Neural cell (in vitro differentiated cells): ENCODE data around the gene VMAC.

ENCODE experiments used
- EP300 ChIP-seq: fragments of 450-650 bp; conservative IDR thresholded peaks from 2 replicates; pipeline ENCODE4 v1.6.1; 2014; ENCODE audit warnings: antibody characterized with exemption, mild to moderate bottlenecking, moderate library complexity; ENCODE audit not compliant: poor library complexity, severe bottlenecking
- MXI1 ChIP-seq: fragments of 450-650 bp; conservative IDR thresholded peaks from 2 replicates; pipeline ENCODE4 v1.6.1; 2014; ENCODE audit warnings: antibody characterized with exemption, mild to moderate bottlenecking; ENCODE audit not compliant: poor library complexity, severe bottlenecking
- POLR2AphosphoS5 ChIP-seq: IDR thresholded peaks from 2 replicates; pipeline ENCODE4 v1.6.1; 2012
- TF ChIP-seq, protein P1 (sequence below): fragments of 450-650 bp; IDR thresholded peaks from 2 replicates; pipeline ENCODE4 v1.5.1; 2014; ENCODE audit warnings: antibody characterized with exemption, mild to moderate bottlenecking, moderate library complexity; ENCODE audit not compliant: poor library complexity, severe bottlenecking

DNA sequence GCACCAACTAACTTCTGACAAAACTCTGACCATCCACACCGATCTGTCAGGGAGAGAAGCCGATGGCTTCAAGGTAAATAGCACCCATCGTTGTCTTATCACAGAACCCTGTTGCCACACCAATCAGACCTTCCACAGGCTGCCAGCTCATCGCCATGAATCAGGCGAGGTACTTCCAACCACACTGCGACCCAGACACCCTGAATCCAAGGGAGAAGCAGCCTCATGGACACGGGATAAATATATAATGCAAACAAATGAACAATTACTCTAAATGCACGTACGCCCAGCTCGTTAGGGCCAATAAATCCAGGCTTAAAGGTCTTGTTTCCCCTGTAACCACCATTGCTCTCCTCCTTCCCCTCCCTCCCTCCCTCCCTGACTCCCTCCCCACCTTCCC, 52.5 kb downstream of the VMAC start:
- TF ChIP-seq MXI1 (no peak), POLR2AphosphoS5 (no peak), EP300 (no peak)
- TF ChIP-seq, protein P1, sequence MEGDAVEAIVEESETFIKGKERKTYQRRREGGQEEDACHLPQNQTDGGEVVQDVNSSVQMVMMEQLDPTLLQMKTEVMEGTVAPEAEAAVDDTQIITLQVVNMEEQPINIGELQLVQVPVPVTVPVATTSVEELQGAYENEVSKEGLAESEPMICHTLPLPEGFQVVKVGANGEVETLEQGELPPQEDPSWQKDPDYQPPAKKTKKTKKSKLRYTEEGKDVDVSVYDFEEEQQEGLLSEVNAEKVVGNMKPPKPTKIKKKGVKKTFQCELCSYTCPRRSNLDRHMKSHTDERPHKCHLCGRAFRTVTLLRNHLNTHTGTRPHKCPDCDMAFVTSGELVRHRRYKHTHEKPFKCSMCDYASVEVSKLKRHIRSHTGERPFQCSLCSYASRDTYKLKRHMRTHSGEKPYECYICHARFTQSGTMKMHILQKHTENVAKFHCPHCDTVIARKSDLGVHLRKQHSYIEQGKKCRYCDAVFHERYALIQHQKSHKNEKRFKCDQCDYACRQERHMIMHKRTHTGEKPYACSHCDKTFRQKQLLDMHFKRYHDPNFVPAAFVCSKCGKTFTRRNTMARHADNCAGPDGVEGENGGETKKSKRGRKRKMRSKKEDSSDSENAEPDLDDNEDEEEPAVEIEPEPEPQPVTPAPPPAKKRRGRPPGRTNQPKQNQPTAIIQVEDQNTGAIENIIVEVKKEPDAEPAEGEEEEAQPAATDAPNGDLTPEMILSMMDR = no peak
